ENCODE measurements around the gene STK17A. TPM values are rescaled to one million over a fixed set of nuclear protein-coding genes. Genes with fewer than 3 reads are reported as not detected.

Gene STK17A
- total RNA-seq, 6 donors from 2014 or later = 18.2 to 78.0 (median 38.6) TPM

DNA sequence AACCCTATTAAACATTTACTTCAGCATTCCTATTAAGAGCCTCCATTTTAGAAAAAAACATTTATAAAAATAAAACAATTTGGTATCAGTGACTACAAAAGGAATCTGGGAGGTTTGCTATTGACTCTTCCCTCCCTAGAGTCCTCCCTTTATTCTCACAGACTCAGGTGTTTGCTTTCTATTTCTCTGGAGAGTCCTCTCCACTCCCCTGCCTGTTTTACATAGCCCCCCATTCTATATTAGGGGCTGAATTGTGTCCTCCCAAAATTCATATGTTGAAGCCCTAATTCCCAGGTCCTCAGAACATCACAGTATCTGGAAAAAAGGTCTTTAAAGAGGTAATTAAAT, 76.6 kb downstream of the STK17A start:
- H3K27me3 ChIP-seq = no peaks in the 10 kb centered on the region
- H3K9me3 ChIP-seq = no peaks in the 10 kb centered on the region
- TF ChIP-seq POLR2AphosphoS5 (IDR thresholded peaks at IDR 0.05) = no peak
- no peak for TF ChIP-seq POLR2A (IDR thresholded peaks at IDR 0.05)
- peaks cover 0 to 11% (median 3%) of the 10 kb centered on the region in 4 donors for H3K4me1 ChIP-seq
- ATAC-seq (ENCODE audit: low FRiP score in 2 of 2) = no peak
- no peak overlapping the region for H3K4me3 ChIP-seq
- no peaks in the 10 kb centered on the region for H3K36me3 ChIP-seq
- no peak for DNase-seq
- peak overlapping the region in 1 of 4 donors; percentile 67 for H3K27ac ChIP-seq

- TF ChIP-seq CTCF (IDR thresholded peaks at IDR 0.05) (no peak), POLR2A (IDR thresholded peaks at IDR 0.05) (no peak), EP300 (IDR thresholded peaks at IDR 0.05) (no peak), POLR2AphosphoS5 (IDR thresholded peaks at IDR 0.05) (no peak)
- no peaks in the 10 kb centered on the region for H3K9me3 ChIP-seq
- ATAC-seq (ENCODE audit: low FRiP score in 2 of 2) = no peak
- H3K36me3 ChIP-seq = no peaks in the 10 kb centered on the region
- H3K27me3 ChIP-seq = no peaks in the 10 kb centered on the region
- H3K27ac ChIP-seq = no peak overlapping the region
- DNase-seq = no peak
- H3K4me1 ChIP-seq = peaks cover 0 to 11% (median 3%) of the 10 kb centered on the region in 4 donors
- H3K4me3 ChIP-seq = no peak overlapping the region
- 98 to 100% methylated on average over 2 of the region's 2 CpGs for WGBS, 2 donors
These were observed 77.2 kb downstream of the STK17A start for GRCh38 chr7:43660141-43660540.

DNA sequence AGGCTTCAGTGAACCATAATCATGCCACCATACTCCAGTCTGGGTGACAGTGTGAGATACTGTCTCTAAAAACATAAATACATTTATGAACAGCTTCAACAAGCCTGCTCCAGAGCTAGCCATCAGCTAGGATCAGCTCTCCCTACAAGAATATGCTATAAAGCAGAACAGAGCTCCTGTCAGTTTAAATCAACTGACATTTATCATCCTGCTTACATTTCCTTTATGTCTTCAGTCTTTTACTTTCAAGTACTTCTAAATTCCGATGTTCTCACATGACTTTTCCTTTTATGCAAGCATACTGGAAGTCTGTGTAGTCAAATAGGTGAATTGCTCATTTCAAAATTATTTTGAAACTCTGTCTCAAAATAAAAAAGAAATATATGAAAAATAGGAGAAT, 81.8 kb downstream of the STK17A start:
- H3K4me1 ChIP-seq = peaks cover 0 to under 1% (median 0%) of the 10 kb centered on the region in 4 donors
- H3K4me3 ChIP-seq = no peak overlapping the region
- 0 to 29% methylated on average over 1 of the region's 1 CpG for WGBS, 2 donors
- no peaks in the 10 kb centered on the region for H3K27me3 ChIP-seq
- H3K36me3 ChIP-seq = no peaks in the 10 kb centered on the region
- no peaks in the 10 kb centered on the region for H3K9me3 ChIP-seq
- H3K27ac ChIP-seq = no peak overlapping the region
- DNase-seq (no peak), ATAC-seq (ENCODE audit: low FRiP score in 2 of 2) (no peak)
- TF ChIP-seq POLR2A (IDR thresholded peaks at IDR 0.05) (no peak), EP300 (IDR thresholded peaks at IDR 0.05) (no peak), POLR2AphosphoS5 (IDR thresholded peaks at IDR 0.05) (no peak), CTCF (IDR thresholded peaks at IDR 0.05) (no peak)

GRCh38 chr7:43666938-43667337, 84.0 kb downstream of the STK17A start:
- no peak for TF ChIP-seq POLR2A (IDR thresholded peaks at IDR 0.05)
- no peak for TF ChIP-seq CTCF (IDR thresholded peaks at IDR 0.05)
- no peak for TF ChIP-seq POLR2AphosphoS5 (IDR thresholded peaks at IDR 0.05)
- TF ChIP-seq EP300 (IDR thresholded peaks at IDR 0.05) = no peak
- Histone ChIP-seq H3K27ac (peak overlapping the region in 1 of 4 donors; percentile 46), H3K4me1 (no peaks in the 10 kb centered on the region), H3K27me3 (no peaks in the 10 kb centered on the region), H3K4me3 (no peak overlapping the region), H3K9me3 (no peaks in the 10 kb centered on the region), H3K36me3 (no peaks in the 10 kb centered on the region)
- DNase-seq = no peak
- ATAC-seq (ENCODE audit: low FRiP score in 2 of 2) = no peak

GRCh38 chr7:43668035-43668434, 85.1 kb downstream of the STK17A start:
- no peak for DNase-seq
- no peak overlapping the region for H3K27ac ChIP-seq
- no peak for ATAC-seq (ENCODE audit: low FRiP score in 2 of 2)
- 79 to 81% methylated on average over 1 of the region's 1 CpG for WGBS, 2 donors
- H3K4me3 ChIP-seq = no peak overlapping the region
- no peaks in the 10 kb centered on the region for H3K36me3 ChIP-seq
- peaks cover 0 to 4% (median 0%) of the 10 kb centered on the region in 4 donors for H3K9me3 ChIP-seq
- TF ChIP-seq CTCF (IDR thresholded peaks at IDR 0.05) (no peak), POLR2A (IDR thresholded peaks at IDR 0.05) (no peak)
- H3K4me1 ChIP-seq = no peaks in the 10 kb centered on the region
- H3K27me3 ChIP-seq = no peaks in the 10 kb centered on the region

Measured in upper lobe of left lung (tissue), 6 donors.